GM12878 (cell line): ENCODE data around the gene ASB6. TPM values are rescaled to one million over a fixed set of nuclear protein-coding genes. Genes with fewer than 3 reads are reported as not detected.

Experiments
- FOS ChIP-seq: IDR thresholded peaks from 3 replicates; pipeline ENCODE4 v1.6.1; 2011; ENCODE audit warnings: borderline replicate concordance; ENCODE audit not compliant: insufficient read length; ENCODE audit errors: extremely low read depth
- GATAD2B ChIP-seq: fragments of 450-650 bp; conservative IDR thresholded peaks from 2 replicates; pipeline ENCODE4 v1.6.1; 2017; ENCODE audit warnings: low read depth, mild to moderate bottlenecking, moderate library complexity
- KLF5 ChIP-seq: fragments of 450-650 bp; IDR thresholded peaks from 2 replicates; pipeline ENCODE4 v1.6.1; 2014; ENCODE audit warnings: mild to moderate bottlenecking; ENCODE audit not compliant: partially characterized antibody
- NR2C1 ChIP-seq: fragments of 450-650 bp; IDR thresholded peaks from 2 replicates; pipeline ENCODE4 v1.6.1; 2017; ENCODE audit warnings: antibody characterized with exemption, mild to moderate bottlenecking, moderate library complexity
- PAX8 ChIP-seq: fragments of 450-650 bp; IDR thresholded peaks from 2 replicates; pipeline ENCODE4 v1.6.1; 2017; ENCODE audit warnings: mild to moderate bottlenecking, moderate library complexity
- POLR2A ChIP-seq: IDR thresholded peaks from 2 replicates; pipeline ENCODE4 v1.6.1; 2011; ENCODE audit warnings: low read depth, mild to moderate bottlenecking, low read length
- RB1 ChIP-seq: fragments of 450-650 bp; formaldehyde crosslinking; IDR thresholded peaks from 2 replicates; pipeline ENCODE4 v1.6.1; 2017; ENCODE audit warnings: mild to moderate bottlenecking, borderline replicate concordance
- TARDBP ChIP-seq: IDR thresholded peaks from 2 replicates; pipeline ENCODE4 v1.6.1; 2016; ENCODE audit warnings: borderline replicate concordance
- polyA plus RNA-seq, 11 experiments: library from polyadenylated mRNA; depleted of rRNA in 4 of 11; unstranded in 6 of 11; stranded (reverse) in 5 of 11; fragments of >200 nt; fragmentation: Nextera tagmentation in 4 of 11; fragmentation: Illumina TruSeq in 1 of 11; extraction: Ambion mirVana in 4 of 11; extraction: Trizol in 1 of 11; gene quantifications; 1 replicate in 1 of 11; 2 replicates in 10 of 11; pipeline versions ENCODE4 v1.2.1 to v1.2.3, GENCODE V29; 2011 to 2016; ENCODE audit warnings: inconsistent platforms in 2 of 11, missing spikeins in 2 of 11, low read depth in 1 of 11
- total RNA-seq, 4 experiments: library from RNA; depleted of rRNA in 3 of 4; stranded (reverse); fragments of >200 nt in 3 of 4; fragmentation: Illumina TruSeq in 1 of 4; extraction: Trizol in 1 of 4; gene quantifications; 2 replicates each; pipeline versions ENCODE4 v1.2.1 to v1.2.3, GENCODE V29; 2013 to 2021
- TF ChIP-seq, protein P1 (sequence below): fragments of 450-650 bp; IDR thresholded peaks from 2 replicates; pipeline ENCODE4 v1.6.1; 2017; ENCODE audit warnings: antibody characterized with exemption, mild to moderate bottlenecking, moderate library complexity
- TF ChIP-seq, protein P2 (sequence below): fragments of 450-650 bp; formaldehyde crosslinking; IDR thresholded peaks from 2 replicates; pipeline ENCODE4 v1.4.0; 2022; ENCODE audit warnings: mild to moderate bottlenecking, moderate library complexity

Gene ASB6
- total and polyA plus RNA-seq, 10 of the 15 experiments (the other 5 are each of a cell fraction or from before 2014, with no cell fraction given), result 0.80 to 18.2 (median 9.9) TPM

DNA sequence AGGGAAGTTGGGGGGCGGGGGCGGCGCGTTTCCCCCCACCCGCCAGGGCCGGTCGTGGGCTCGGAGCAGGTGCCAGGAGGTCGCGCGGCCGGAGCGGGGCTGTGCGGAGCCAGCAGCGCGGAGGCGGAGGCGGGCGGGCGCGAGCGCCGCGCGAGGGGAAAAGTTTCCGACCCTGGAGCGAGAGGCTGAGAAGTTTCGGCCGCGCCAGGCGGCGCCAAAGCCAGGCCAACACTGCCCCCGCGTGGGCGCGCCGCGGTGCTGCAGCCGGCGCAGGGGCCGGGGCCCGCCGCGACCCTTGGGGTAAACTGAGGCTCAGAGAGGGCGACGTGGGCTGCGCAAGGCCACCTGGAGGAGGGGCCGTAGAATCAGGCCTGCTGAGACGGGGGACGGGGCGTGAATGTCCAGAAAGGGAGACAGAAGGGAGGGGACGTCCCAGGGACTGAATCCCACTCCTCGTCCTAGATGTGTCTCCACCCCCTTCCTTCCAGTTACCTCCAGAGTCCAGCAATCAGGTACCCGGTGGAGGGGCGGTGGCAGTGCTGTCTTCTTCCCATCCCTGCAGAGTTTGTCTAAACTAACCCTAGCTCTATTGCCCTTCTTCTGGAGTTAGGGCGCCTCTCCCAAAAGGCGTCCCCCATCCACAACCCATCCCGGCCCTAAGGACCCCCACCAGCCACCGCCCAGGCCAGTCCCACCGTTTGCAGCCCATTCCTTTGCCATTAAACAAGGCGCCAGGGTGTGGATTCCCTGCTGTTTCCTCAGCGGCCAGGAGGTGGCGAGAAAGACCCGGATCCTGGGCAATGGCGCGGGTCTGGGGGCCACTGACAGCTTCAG lies 31.3 kb downstream of the ASB6 start (continued):
- TF ChIP-seq PAX8 (no peak), RB1 (peak; percentile 81; the same call in 1 of the 2 replicates), NR2C1 (peak; percentile 36), FOS (no peak), GATAD2B (peak; percentile 96), POLR2A (no peak), TARDBP (0 out of 2 replicates have a peak, but pooled peaks have one; percentile 45), KLF5 (peak; percentile 68)
- TF ChIP-seq, protein P1, sequence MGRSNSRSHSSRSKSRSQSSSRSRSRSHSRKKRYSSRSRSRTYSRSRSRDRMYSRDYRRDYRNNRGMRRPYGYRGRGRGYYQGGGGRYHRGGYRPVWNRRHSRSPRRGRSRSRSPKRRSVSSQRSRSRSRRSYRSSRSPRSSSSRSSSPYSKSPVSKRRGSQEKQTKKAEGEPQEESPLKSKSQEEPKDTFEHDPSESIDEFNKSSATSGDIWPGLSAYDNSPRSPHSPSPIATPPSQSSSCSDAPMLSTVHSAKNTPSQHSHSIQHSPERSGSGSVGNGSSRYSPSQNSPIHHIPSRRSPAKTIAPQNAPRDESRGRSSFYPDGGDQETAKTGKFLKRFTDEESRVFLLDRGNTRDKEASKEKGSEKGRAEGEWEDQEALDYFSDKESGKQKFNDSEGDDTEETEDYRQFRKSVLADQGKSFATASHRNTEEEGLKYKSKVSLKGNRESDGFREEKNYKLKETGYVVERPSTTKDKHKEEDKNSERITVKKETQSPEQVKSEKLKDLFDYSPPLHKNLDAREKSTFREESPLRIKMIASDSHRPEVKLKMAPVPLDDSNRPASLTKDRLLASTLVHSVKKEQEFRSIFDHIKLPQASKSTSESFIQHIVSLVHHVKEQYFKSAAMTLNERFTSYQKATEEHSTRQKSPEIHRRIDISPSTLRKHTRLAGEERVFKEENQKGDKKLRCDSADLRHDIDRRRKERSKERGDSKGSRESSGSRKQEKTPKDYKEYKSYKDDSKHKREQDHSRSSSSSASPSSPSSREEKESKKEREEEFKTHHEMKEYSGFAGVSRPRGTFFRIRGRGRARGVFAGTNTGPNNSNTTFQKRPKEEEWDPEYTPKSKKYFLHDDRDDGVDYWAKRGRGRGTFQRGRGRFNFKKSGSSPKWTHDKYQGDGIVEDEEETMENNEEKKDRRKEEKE, result 0 out of 2 replicates have a peak, but pooled peaks have one; percentile 8
- TF ChIP-seq, protein P2, sequence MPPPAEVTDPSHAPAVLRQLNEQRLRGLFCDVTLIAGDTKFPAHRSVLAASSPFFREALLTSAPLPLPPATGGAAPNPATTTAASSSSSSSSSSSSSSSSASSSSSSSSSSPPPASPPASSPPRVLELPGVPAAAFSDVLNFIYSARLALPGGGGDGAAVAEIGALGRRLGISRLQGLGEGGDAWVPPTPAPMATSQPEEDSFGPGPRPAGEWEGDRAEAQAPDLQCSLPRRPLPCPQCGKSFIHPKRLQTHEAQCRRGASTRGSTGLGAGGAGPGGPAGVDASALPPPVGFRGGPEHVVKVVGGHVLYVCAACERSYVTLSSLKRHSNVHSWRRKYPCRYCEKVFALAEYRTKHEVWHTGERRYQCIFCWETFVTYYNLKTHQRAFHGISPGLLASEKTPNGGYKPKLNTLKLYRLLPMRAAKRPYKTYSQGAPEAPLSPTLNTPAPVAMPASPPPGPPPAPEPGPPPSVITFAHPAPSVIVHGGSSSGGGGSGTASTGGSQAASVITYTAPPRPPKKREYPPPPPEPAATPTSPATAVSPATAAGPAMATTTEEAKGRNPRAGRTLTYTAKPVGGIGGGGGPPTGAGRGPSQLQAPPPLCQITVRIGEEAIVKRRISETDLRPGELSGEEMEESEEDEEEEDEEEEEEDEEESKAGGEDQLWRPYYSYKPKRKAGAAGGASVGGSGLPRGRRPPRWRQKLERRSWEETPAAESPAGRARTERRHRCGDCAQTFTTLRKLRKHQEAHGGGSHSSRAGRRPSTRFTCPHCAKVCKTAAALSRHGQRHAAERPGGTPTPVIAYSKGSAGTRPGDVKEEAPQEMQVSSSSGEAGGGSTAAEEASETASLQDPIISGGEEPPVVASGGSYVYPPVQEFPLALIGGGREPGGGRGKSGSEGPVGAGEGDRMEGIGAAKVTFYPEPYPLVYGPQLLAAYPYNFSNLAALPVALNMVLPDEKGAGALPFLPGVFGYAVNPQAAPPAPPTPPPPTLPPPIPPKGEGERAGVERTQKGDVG (CRISPR knock-in tag), result no peak
- TF ChIP-seq, all 136 proteins: peak for 31
